ENCODE results near the gene FBXO27. TPM values are rescaled to one million over a fixed set of nuclear protein-coding genes. Genes with fewer than 3 reads are reported as not detected.

FBXO27 gene
- total and polyA plus RNA-seq, 2 experiments from 2014 or later, result 6.2 to 13.7 TPM

DNA sequence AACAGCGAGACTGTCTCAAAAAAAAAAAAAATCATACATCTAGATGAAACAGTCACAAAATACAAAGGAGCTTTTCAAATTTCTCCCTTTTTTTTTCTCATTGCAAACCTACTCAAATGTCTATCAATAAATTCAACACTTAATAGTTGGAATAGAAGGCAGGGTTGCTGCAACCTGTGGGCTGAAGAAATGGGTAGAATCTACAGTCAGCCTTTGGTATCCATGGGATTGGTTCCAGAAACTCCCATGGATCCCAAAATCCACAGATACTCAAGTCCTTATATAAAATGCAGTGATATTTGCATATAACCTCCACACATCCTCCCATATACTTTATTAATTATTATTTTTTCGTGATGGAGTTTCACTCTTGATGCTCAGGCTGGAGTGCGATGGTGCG is 14.7 kb downstream of the FBXO27 start:
- Mint-ChIP-seq H3K36me3 (ENCODE audit: low read depth) (peaks cover 4% of the 10 kb centered on the region; the same call in 2 of the 3 replicates), H3K27ac (no peak overlapping the region), H3K27me3 (ENCODE audit: insufficient read depth, low read depth, poor library complexity) (no peaks in the 10 kb centered on the region), H3K4me3 (no peak overlapping the region), H3K4me1 (no peaks in the 10 kb centered on the region), H3K9me3 (no peaks in the 10 kb centered on the region)
- H2AFZ ChIP-seq, result no peak overlapping the region
- no peaks in the 10 kb centered on the region for H3K36me3 ChIP-seq (ENCODE audit: insufficient read depth)
- DNase-seq (ENCODE audit: low spot score), result no peak
- peaks cover 6% of the 10 kb centered on the region; the same call in 1 of the 2 replicates for H4K20me1 ChIP-seq (replicated peaks; ENCODE audit: insufficient read depth)
- ATAC-seq, result no peak
- H3K27ac ChIP-seq (ENCODE audit: low read depth), result no peak overlapping the region
- TF ChIP-seq, protein P1, sequence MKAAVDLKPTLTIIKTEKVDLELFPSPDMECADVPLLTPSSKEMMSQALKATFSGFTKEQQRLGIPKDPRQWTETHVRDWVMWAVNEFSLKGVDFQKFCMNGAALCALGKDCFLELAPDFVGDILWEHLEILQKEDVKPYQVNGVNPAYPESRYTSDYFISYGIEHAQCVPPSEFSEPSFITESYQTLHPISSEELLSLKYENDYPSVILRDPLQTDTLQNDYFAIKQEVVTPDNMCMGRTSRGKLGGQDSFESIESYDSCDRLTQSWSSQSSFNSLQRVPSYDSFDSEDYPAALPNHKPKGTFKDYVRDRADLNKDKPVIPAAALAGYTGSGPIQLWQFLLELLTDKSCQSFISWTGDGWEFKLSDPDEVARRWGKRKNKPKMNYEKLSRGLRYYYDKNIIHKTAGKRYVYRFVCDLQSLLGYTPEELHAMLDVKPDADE (IDR thresholded peaks at IDR 0.05), result no peak
- TF ChIP-seq EZH2 (IDR thresholded peaks at IDR 0.05; ENCODE audit: low read depth, unreplicated experiment) (no peak), NANOG (IDR thresholded peaks at IDR 0.05; ENCODE audit: borderline replicate concordance) (no peak), JUNB (IDR thresholded peaks at IDR 0.05; ENCODE audit: unreplicated experiment) (no peak), POLR2AphosphoS5 (IDR thresholded peaks at IDR 0.05; ENCODE audit: low read depth) (no peak), CREB1 (CRISPR knock-in tag; IDR thresholded peaks at IDR 0.05; ENCODE audit: low read depth) (no peak), ZNF331 (CRISPR knock-in tag; IDR thresholded peaks at IDR 0.05; ENCODE audit: low read depth) (no peak), EZH2phosphoT487 (IDR thresholded peaks at IDR 0.05; ENCODE audit: unreplicated experiment) (no peak), ZNF114 (CRISPR knock-in tag; IDR thresholded peaks at IDR 0.05) (no peak), STAT1 (IDR thresholded peaks at IDR 0.05; ENCODE audit: unreplicated experiment) (no peak)
- TF ChIP-seq, protein P2, sequence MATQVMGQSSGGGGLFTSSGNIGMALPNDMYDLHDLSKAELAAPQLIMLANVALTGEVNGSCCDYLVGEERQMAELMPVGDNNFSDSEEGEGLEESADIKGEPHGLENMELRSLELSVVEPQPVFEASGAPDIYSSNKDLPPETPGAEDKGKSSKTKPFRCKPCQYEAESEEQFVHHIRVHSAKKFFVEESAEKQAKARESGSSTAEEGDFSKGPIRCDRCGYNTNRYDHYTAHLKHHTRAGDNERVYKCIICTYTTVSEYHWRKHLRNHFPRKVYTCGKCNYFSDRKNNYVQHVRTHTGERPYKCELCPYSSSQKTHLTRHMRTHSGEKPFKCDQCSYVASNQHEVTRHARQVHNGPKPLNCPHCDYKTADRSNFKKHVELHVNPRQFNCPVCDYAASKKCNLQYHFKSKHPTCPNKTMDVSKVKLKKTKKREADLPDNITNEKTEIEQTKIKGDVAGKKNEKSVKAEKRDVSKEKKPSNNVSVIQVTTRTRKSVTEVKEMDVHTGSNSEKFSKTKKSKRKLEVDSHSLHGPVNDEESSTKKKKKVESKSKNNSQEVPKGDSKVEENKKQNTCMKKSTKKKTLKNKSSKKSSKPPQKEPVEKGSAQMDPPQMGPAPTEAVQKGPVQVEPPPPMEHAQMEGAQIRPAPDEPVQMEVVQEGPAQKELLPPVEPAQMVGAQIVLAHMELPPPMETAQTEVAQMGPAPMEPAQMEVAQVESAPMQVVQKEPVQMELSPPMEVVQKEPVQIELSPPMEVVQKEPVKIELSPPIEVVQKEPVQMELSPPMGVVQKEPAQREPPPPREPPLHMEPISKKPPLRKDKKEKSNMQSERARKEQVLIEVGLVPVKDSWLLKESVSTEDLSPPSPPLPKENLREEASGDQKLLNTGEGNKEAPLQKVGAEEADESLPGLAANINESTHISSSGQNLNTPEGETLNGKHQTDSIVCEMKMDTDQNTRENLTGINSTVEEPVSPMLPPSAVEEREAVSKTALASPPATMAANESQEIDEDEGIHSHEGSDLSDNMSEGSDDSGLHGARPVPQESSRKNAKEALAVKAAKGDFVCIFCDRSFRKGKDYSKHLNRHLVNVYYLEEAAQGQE (IDR thresholded peaks at IDR 0.05; ENCODE audit: unreplicated experiment), result no peak
- TF ChIP-seq, protein P3, sequence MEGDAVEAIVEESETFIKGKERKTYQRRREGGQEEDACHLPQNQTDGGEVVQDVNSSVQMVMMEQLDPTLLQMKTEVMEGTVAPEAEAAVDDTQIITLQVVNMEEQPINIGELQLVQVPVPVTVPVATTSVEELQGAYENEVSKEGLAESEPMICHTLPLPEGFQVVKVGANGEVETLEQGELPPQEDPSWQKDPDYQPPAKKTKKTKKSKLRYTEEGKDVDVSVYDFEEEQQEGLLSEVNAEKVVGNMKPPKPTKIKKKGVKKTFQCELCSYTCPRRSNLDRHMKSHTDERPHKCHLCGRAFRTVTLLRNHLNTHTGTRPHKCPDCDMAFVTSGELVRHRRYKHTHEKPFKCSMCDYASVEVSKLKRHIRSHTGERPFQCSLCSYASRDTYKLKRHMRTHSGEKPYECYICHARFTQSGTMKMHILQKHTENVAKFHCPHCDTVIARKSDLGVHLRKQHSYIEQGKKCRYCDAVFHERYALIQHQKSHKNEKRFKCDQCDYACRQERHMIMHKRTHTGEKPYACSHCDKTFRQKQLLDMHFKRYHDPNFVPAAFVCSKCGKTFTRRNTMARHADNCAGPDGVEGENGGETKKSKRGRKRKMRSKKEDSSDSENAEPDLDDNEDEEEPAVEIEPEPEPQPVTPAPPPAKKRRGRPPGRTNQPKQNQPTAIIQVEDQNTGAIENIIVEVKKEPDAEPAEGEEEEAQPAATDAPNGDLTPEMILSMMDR (conservative IDR thresholded peaks at IDR 0.05; ENCODE audit: low read depth in 2 of 2), result no peak
- TF ChIP-seq, protein P4, sequence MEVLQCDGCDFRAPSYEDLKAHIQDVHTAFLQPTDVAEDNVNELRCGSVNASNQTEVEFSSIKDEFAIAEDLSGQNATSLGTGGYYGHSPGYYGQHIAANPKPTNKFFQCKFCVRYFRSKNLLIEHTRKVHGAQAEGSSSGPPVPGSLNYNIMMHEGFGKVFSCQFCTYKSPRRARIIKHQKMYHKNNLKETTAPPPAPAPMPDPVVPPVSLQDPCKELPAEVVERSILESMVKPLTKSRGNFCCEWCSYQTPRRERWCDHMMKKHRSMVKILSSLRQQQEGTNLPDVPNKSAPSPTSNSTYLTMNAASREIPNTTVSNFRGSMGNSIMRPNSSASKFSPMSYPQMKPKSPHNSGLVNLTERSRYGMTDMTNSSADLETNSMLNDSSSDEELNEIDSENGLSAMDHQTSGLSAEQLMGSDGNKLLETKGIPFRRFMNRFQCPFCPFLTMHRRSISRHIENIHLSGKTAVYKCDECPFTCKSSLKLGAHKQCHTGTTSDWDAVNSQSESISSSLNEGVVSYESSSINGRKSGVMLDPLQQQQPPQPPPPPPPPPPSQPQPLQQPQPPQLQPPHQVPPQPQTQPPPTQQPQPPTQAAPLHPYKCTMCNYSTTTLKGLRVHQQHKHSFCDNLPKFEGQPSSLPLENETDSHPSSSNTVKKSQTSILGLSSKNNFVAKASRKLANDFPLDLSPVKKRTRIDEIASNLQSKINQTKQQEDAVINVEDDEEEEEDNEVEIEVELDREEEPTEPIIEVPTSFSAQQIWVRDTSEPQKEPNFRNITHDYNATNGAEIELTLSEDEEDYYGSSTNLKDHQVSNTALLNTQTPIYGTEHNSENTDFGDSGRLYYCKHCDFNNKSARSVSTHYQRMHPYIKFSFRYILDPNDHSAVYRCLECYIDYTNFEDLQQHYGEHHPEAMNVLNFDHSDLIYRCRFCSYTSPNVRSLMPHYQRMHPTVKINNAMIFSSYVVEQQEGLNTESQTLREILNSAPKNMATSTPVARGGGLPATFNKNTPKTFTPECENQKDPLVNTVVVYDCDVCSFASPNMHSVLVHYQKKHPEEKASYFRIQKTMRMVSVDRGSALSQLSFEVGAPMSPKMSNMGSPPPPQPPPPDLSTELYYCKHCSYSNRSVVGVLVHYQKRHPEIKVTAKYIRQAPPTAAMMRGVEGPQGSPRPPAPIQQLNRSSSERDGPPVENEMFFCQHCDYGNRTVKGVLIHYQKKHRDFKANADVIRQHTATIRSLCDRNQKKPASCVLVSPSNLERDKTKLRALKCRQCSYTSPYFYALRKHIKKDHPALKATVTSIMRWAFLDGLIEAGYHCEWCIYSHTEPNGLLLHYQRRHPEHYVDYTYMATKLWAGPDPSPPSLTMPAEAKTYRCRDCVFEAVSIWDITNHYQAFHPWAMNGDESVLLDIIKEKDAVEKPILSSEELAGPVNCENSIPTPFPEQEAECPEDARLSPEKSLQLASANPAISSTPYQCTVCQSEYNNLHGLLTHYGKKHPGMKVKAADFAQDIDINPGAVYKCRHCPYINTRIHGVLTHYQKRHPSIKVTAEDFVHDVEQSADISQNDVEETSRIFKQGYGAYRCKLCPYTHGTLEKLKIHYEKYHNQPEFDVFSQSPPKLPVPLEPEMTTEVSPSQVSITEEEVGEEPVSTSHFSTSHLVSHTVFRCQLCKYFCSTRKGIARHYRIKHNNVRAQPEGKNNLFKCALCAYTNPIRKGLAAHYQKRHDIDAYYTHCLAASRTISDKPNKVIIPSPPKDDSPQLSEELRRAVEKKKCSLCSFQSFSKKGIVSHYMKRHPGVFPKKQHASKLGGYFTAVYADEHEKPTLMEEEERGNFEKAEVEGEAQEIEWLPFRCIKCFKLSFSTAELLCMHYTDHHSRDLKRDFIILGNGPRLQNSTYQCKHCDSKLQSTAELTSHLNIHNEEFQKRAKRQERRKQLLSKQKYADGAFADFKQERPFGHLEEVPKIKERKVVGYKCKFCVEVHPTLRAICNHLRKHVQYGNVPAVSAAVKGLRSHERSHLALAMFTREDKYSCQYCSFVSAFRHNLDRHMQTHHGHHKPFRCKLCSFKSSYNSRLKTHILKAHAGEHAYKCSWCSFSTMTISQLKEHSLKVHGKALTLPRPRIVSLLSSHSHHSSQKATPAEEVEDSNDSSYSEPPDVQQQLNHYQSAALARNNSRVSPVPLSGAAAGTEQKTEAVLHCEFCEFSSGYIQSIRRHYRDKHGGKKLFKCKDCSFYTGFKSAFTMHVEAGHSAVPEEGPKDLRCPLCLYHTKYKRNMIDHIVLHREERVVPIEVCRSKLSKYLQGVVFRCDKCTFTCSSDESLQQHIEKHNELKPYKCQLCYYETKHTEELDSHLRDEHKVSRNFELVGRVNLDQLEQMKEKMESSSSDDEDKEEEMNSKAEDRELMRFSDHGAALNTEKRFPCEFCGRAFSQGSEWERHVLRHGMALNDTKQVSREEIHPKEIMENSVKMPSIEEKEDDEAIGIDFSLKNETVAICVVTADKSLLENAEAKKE (CRISPR knock-in tag; IDR thresholded peaks at IDR 0.05), result no peak
- H3K4me1 ChIP-seq (ENCODE audit: insufficient read depth), result no peaks in the 10 kb centered on the region
- no peaks in the 10 kb centered on the region for H3K9me2 ChIP-seq (ENCODE audit: insufficient read depth)
- no peak overlapping the region for H3K4me2 ChIP-seq
- no peak overlapping the region for H3K4me3 ChIP-seq
- H3K79me2 ChIP-seq (replicated peaks; ENCODE audit: insufficient read depth), result no peaks in the 10 kb centered on the region
- H3K27me3 ChIP-seq (ENCODE audit: insufficient read depth), result no peaks in the 10 kb centered on the region
- H3F3A ChIP-seq (replicated peaks; ENCODE audit: low read depth), result no peaks in the 10 kb centered on the region

All from GM23338 (cell line).